ENCODE results near the gene SLC29A4.

Gene SLC29A4

GRCh38 chr7:5309146-5309545 lies 26.4 kb downstream of the SLC29A4 start:
- TF ChIP-seq TCF12 (IDR thresholded peaks at IDR 0.05; ENCODE audit: low read depth) (no peak), FOXM1 (IDR thresholded peaks at IDR 0.05; ENCODE audit: borderline replicate concordance, low read depth) (no peak), NFIC (IDR thresholded peaks at IDR 0.05) (no peak), CEBPB (IDR thresholded peaks at IDR 0.05) (no peak), EP300 (IDR thresholded peaks at IDR 0.05; ENCODE audit: borderline replicate concordance) (no peak), MAX (IDR thresholded peaks at IDR 0.05) (no peak), CREB1 (IDR thresholded peaks at IDR 0.05; ENCODE audit: low read depth) (no peak), RAD21 (IDR thresholded peaks at IDR 0.05; ENCODE audit: low read depth) (no peak), REST (IDR thresholded peaks at IDR 0.05; ENCODE audit: low read depth) (no peak), YY1 (IDR thresholded peaks at IDR 0.05; ENCODE audit: low read depth) (no peak), USF1 (IDR thresholded peaks at IDR 0.05) (no peak), ZBTB7A (IDR thresholded peaks at IDR 0.05; ENCODE audit: low read depth) (no peak), EGR1 (IDR thresholded peaks at IDR 0.05) (no peak), TEAD4 (IDR thresholded peaks at IDR 0.05) (no peak)

GRCh38 chr7:5310822-5311405 lies 28.2 kb downstream of the SLC29A4 start:
- no peak for TF ChIP-seq ZBTB7A (IDR thresholded peaks at IDR 0.05; ENCODE audit: low read depth)
- no peak for TF ChIP-seq MAX (IDR thresholded peaks at IDR 0.05)
- no peak for TF ChIP-seq TEAD4 (IDR thresholded peaks at IDR 0.05)
- no peak for TF ChIP-seq RAD21 (IDR thresholded peaks at IDR 0.05; ENCODE audit: low read depth)
- TF ChIP-seq EP300 (IDR thresholded peaks at IDR 0.05; ENCODE audit: borderline replicate concordance): no peak
- TF ChIP-seq FOXM1 (IDR thresholded peaks at IDR 0.05; ENCODE audit: borderline replicate concordance, low read depth): no peak
- no peak for TF ChIP-seq EGR1 (IDR thresholded peaks at IDR 0.05)
- no peak for TF ChIP-seq TCF12 (IDR thresholded peaks at IDR 0.05; ENCODE audit: low read depth)
- TF ChIP-seq USF1 (IDR thresholded peaks at IDR 0.05): no peak
- TF ChIP-seq CEBPB (IDR thresholded peaks at IDR 0.05): no peak
- no peak for TF ChIP-seq CREB1 (IDR thresholded peaks at IDR 0.05; ENCODE audit: low read depth)
- no peak for TF ChIP-seq YY1 (IDR thresholded peaks at IDR 0.05; ENCODE audit: low read depth)
- TF ChIP-seq TAF1 (IDR thresholded peaks at IDR 0.05; ENCODE audit: low read depth): no peak
- no peak for TF ChIP-seq NFIC (IDR thresholded peaks at IDR 0.05)
- no peak for TF ChIP-seq REST (IDR thresholded peaks at IDR 0.05; ENCODE audit: low read depth)

- TF ChIP-seq NFIC (IDR thresholded peaks at IDR 0.05) (no peak), REST (IDR thresholded peaks at IDR 0.05; ENCODE audit: low read depth) (no peak), USF1 (IDR thresholded peaks at IDR 0.05) (no peak), EGR1 (IDR thresholded peaks at IDR 0.05) (no peak), RAD21 (IDR thresholded peaks at IDR 0.05; ENCODE audit: low read depth) (no peak), TAF1 (IDR thresholded peaks at IDR 0.05; ENCODE audit: low read depth) (no peak), ZBTB7A (IDR thresholded peaks at IDR 0.05; ENCODE audit: low read depth) (no peak), MAX (IDR thresholded peaks at IDR 0.05) (no peak), TEAD4 (IDR thresholded peaks at IDR 0.05) (no peak), YY1 (IDR thresholded peaks at IDR 0.05; ENCODE audit: low read depth) (no peak)
Observed at GRCh38 chr7:5314864-5315263, 32.1 kb downstream of the SLC29A4 start.

- TF ChIP-seq FOXM1 (IDR thresholded peaks at IDR 0.05; ENCODE audit: borderline replicate concordance, low read depth): no peak
- no peak for TF ChIP-seq CREB1 (IDR thresholded peaks at IDR 0.05; ENCODE audit: low read depth)
- no peak for TF ChIP-seq ZBTB7A (IDR thresholded peaks at IDR 0.05; ENCODE audit: low read depth)
- no peak for TF ChIP-seq EGR1 (IDR thresholded peaks at IDR 0.05)
- TF ChIP-seq TEAD4 (IDR thresholded peaks at IDR 0.05): no peak
- TF ChIP-seq REST (IDR thresholded peaks at IDR 0.05; ENCODE audit: low read depth): no peak
- no peak for TF ChIP-seq YY1 (IDR thresholded peaks at IDR 0.05; ENCODE audit: low read depth)
- TF ChIP-seq CEBPB (IDR thresholded peaks at IDR 0.05): no peak
- TF ChIP-seq RAD21 (IDR thresholded peaks at IDR 0.05; ENCODE audit: low read depth): no peak
- no peak for TF ChIP-seq TCF12 (IDR thresholded peaks at IDR 0.05; ENCODE audit: low read depth)
- TF ChIP-seq NFIC (IDR thresholded peaks at IDR 0.05): no peak
- TF ChIP-seq MAX (IDR thresholded peaks at IDR 0.05): no peak
- TF ChIP-seq EP300 (IDR thresholded peaks at IDR 0.05; ENCODE audit: borderline replicate concordance): no peak
- TF ChIP-seq TAF1 (IDR thresholded peaks at IDR 0.05; ENCODE audit: low read depth): no peak
- no peak for TF ChIP-seq USF1 (IDR thresholded peaks at IDR 0.05)
Observed at GRCh38 chr7:5315761-5316160, 33.0 kb downstream of the SLC29A4 start.

All from Ishikawa (cell line).